Activated CD8-positive, alpha-beta memory T cell treated with anti-CD3 and anti-CD28 coated beads for 24 hours (primary cell): ENCODE measurements around the gene WHAMM.
"Not testable (repeated sequence)": the region's sequence is repeated elsewhere in the genome, so short reads cannot be mapped to it uniquely, and the experiment has no call there.

Experiments
- DNase-seq: peaks from one replicate; pipeline ENCODE4 v3.0.0-alpha.2; 2020

Gene WHAMM, protein sequence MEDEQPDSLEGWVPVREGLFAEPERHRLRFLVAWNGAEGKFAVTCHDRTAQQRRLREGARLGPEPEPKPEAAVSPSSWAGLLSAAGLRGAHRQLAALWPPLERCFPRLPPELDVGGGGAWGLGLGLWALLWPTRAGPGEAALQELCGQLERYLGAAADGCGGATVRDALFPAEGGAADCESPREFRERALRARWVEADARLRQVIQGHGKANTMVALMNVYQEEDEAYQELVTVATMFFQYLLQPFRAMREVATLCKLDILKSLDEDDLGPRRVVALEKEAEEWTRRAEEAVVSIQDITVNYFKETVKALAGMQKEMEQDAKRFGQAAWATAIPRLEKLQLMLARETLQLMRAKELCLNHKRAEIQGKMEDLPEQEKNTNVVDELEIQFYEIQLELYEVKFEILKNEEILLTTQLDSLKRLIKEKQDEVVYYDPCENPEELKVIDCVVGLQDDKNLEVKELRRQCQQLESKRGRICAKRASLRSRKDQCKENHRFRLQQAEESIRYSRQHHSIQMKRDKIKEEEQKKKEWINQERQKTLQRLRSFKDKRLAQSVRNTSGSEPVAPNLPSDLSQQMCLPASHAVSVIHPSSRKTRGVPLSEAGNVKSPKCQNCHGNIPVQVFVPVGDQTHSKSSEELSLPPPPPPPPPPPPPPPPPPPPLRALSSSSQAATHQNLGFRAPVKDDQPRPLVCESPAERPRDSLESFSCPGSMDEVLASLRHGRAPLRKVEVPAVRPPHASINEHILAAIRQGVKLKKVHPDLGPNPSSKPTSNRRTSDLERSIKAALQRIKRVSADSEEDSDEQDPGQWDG

DNA sequence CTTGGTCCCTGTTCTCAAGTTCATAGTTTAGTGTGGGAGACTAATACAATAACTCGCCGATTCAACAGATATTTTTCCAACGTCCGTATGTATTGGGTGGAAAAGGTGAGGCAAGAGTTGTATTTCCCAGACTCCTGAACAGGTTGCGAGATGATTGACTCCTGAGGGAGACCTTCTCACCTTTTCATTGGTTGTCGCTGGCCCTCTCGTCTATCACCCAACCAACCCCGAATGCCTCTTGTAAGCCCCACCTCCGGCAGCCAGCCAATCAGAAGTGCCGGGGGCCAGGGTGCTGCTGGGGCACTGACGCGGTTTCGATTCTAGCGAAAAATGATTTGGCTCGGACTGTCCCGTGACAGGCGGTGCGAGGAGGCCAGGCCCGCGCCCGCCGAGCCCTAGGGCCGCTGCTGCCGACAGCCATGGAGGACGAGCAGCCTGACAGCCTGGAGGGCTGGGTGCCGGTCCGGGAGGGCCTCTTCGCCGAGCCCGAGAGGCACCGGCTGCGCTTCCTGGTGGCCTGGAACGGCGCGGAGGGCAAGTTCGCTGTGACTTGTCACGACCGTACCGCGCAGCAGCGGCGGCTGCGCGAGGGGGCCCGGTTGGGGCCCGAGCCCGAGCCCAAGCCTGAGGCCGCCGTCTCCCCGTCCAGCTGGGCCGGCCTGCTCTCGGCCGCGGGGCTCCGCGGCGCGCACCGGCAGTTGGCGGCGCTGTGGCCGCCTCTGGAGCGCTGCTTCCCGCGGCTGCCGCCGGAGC lies at the start of gene WHAMM:
WHAMM (plus strand) TSS at position 321 of the 753 bp plus-strand sequence; CDS start at position 420, 99 bp downstream.
- peak; percentile 95 for DNase-seq

- no peak for DNase-seq
Observed at GRCh38 chr15:82763361-82764116, 45.9 kb upstream of the WHAMM start.

DNA sequence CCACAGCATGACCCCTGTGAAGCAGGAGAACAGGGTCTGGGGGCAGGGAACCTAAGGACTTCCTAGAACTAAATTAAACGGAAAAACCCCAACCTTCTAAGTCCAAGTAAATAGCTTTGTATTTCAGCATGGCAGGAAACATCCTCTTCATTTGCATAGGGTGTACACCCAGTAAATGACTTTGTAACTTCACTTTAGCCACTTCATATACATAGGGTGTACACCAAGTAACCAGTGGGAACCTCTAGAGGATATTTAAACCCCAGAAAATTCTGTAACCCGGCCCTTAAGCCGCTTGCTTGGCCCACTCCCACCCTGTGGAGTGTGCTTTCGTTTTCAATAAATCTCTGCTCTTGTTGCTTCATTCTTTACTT lies 45.3 kb upstream of the WHAMM start:
- DNase-seq: no peak

- DNase-seq: no peak
Observed at GRCh38 chr15:82764740-82765139, 44.7 kb upstream of the WHAMM start.

DNA sequence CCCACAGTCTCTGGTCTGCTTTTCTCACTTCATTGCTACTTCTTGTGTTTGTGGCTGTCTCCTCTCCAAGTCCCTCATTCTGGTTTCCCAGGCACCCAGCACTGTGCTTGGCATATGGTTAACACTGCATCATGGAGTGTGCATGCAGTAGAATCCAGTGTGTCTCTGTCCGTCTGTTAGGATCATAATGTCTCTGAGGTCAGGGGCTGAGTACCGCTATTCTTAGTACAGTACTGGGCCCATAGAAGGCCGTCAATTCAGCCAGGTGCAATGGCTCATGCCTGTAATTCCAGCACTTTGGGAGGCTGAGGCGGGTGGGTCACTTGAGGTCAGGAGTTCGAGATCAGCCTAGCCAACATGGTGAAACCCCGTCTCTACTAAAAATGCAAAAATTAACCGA lies 43.2 kb upstream of the WHAMM start:
- DNase-seq: not testable (repeated sequence)

DNA sequence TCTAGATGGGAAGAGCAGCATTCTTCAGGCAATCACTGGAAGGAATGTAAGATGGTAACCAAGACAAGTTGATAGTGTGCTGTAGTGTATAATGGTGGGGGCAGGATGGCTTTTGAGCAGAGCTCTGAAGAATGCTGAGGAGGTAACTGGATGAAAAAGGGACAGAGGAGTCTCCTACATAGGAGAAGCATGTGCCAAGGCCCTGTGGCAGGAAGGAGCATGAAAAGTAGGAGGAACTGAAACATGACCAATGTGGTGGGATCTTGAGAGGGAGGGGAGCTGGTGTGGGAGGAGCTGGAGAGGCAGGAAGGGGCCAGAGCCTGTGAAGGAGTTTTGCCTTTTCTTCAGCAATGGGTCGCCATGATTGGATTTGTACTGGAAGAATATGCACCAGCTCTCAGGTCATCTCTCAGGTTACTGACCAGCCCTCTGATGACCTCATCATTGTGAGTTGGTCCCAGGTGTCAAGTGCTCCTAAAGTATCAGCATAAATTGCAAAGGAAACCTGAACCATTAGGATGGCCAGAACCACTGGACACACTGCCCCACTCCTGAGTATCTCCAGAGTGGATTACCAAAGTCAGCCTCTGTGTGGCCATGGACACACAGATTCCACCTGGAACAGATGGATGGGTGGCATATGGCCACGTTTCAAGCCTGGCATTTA lies 42.1 kb upstream of the WHAMM start:
- no peak for DNase-seq

DNA sequence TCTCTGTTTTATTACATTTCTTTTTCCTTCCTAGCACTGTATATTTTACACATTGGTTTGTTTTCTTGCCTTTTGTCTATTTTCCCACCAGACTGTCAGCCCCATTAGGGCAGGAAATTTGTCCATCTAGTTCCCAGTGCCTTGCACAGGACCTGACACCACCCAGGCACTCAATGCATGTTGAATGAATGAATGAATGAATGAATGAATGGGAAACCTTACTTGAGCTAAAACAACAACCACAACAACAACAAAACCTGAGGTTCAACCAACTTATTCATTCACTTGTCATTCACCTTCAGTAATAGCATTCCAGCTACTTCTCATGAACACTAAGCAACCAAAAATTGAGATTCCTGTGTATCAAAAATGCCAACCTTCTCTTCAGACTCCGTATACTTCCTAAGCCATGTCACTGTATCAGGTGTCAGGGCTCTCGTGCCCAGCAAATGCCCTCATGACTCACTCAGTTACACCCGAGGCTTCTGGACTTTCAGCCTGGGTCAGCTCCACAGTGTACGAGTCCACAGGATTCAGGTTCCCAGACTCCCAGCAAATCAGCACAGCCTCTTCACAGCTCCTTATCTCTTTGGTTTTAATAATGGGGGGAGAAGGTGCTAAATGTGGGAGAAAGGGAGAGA lies 40.9 kb upstream of the WHAMM start:
- DNase-seq: no peak

GRCh38 chr15:82771789-82772607 lies 37.4 kb upstream of the WHAMM start:
- DNase-seq: no peak

DNA sequence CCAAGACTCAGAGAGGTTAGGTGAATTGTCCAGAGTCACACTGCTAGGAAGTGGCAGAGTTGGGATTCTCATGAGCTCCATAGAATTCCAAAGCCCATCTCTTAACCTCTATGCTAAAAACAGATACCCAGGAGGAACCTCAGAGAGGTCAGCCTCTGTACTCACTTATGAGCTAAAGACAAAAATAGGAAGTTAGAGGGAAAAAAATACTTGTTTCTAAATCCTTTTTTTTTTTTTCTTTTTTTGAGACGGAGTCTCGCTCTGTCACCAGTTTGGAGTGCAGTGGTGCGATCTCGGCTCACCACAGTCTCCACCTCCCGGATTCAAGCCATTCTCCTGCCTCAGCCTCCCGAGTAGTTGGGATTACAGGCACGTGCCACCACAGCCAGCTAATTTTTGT lies 34.9 kb upstream of the WHAMM start:
- DNase-seq: no peak

DNA sequence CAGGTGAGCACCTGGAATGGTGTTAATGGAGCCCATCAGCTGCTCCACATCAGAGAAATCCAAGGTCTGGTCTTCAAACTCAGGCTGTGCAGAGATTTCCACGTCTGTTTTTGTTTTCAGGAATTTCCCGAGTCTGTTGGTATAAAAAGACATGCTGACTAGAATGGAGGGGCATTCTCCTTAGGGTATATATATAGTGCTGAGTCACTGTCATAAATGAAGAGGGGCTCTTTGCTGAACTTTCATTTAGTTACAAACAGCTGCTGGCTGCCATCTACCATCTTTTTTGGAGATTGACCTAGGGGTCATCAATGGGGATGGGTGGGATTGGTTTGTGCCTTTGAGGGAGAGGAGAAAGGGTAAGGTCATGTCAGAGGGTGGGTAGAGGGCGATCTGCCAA lies 30.7 kb upstream of the WHAMM start:
- no peak for DNase-seq

- no peak for DNase-seq
Observed at GRCh38 chr15:82781349-82781748, 28.1 kb upstream of the WHAMM start.

DNA sequence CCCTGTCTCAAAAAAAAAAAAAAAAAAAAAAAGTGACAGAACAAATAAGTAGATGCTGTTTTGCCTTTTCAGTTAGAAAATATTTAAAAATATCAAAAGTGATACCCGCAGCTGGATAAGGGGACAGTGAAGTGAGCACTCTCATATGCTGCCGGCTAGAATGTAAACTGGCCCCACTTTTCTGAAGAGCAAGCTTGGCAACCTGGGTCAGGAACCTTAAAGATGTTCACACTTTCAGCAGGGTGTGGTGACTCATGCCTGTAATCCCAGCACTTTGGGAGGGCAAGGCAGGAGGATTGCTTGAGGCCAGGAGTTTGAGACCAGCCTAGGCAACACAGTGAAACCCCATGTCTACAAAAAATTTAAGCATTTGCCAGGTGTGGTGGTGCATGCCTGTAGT lies 20.9 kb upstream of the WHAMM start:
- peak; percentile 4 for DNase-seq

DNA sequence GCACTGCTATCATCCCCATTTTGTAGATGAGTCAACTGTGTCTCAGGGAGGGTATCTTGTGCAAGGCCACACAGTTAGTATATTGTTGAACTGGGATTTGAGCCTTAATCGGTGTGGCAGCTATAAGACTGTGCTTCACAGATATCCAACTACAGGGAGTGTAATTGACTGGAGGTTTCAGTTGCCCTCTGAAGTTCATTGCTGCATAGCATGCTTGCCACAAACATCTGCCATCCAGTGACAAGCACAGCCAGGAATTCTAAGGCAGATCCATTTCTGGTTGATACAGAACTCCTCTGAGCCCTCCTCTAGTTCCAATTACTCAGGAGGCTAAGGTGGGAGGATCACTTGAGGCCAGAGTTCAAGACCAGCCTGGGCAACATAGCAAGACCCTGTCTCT lies 19.9 kb upstream of the WHAMM start:
- DNase-seq: no peak

DNA sequence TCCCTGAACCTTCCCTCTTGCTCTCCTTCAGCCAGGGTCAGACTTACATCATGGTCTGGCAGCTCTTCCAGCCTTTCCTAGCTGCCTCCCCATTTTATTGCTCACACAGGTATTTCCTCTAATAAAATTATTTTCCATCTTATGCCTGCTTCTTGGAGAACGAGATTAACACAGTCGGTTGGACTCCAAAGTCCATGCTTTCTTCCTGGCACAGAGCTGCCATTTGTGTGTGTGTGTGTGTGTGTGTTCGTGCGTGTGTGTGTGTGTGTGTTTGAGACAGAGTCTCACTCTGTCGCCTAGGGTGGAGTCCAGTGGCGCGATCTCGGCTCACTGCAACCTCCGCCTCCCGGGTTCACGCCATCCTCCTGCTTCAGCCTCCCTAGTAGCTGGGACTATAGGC lies 19.1 kb upstream of the WHAMM start:
- DNase-seq: no peak

- DNase-seq: no peak
Observed at GRCh38 chr15:82792068-82792467, 17.4 kb upstream of the WHAMM start.

- no peak for DNase-seq
Observed at GRCh38 chr15:82793737-82794136, 15.7 kb upstream of the WHAMM start.

- DNase-seq: no peak
Observed at GRCh38 chr15:82798104-82798503, 11.3 kb upstream of the WHAMM start.

DNA sequence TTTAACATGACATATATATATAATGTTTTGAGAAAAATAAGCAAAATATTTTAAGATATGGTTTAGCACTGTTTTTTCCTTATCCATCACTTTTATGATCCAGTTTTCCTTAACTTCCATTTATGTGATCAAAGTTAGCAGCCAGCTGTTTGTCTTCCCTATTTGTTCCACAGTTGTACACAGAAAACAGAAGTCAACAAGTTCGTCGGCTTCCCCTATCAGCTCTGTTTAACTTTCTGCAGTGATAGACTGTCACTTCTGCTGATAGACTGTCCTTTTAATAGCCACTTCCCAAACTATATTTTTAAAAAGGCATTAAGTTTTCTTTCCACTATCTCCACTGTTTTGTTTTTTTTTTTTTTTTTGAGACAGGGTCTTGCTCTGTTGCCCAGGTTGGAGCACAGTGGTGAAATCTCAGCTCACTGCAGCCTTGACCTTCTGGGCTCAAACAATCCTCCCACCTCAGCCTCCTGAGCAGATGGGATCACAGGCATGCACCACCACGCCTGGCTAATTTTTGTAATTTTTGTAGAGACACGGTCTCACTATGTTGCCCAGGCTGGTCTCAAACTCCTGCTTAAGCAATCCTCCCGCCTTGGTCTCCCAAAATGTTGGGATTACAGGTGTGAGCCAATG lies 10.8 kb upstream of the WHAMM start:
- DNase-seq: no peak

GRCh38 chr15:82799183-82799841 lies 10.1 kb upstream of the WHAMM start:
- no peak for DNase-seq

GRCh38 chr15:82802497-82802896 lies 6.9 kb upstream of the WHAMM start:
- DNase-seq: no peak
